SU-DHL-6 (cell line): Measurements from ENCODE around the gene SHFL.

ENCODE experiments used
- H2AFZ ChIP-seq: fragments of 200-600 bp; sonication (generic); 2 replicates; pipeline ENCODE4 v1.6.1; 2014; ENCODE audit warnings: low read depth, mild to moderate bottlenecking, moderate library complexity, mixed read lengths, antibody characterized with exemption, low read length; ENCODE audit not compliant: severe bottlenecking
- H3F3A ChIP-seq: fragments of 200-600 bp; shearing (Covaris generic); 2 replicates; pipeline ENCODE4 v1.6.0; 2016; ENCODE audit warnings: antibody characterized with exemption, mild to moderate bottlenecking; ENCODE audit not compliant: insufficient read depth
- H3K27ac ChIP-seq: fragments of 200-600 bp; sonication (generic); 2 replicates; pipeline ENCODE4 v1.5.1; 2016; ENCODE audit warnings: low read depth, mild to moderate bottlenecking, low read length, moderate library complexity, mixed read lengths
- H3K27me3 ChIP-seq: fragments of 200-600 bp; sonication (generic), shearing (Covaris generic); 2 replicates; pipeline ENCODE4 v1.6.0; 2014; ENCODE audit warnings: mild to moderate bottlenecking, low read length
- H3K36me3 ChIP-seq: fragments of 200-600 bp; sonication (generic); 2 replicates; pipeline ENCODE4 v1.6.1; 2014; ENCODE audit warnings: mild to moderate bottlenecking, low read length, mixed read lengths
- H3K4me2 ChIP-seq: fragments of 300-600, 200-600 bp; shearing (Covaris generic), sonication (generic); 2 replicates; pipeline ENCODE4 v1.6.0; 2014; ENCODE audit warnings: low read length, low read depth, mild to moderate bottlenecking; ENCODE audit not compliant: poor library complexity, severe bottlenecking
- H3K4me3 ChIP-seq: fragments of 200-600 bp; sonication (generic); 2 replicates; pipeline ENCODE4 v1.5.1; 2014; ENCODE audit warnings: antibody characterized with exemption, low read length, mild to moderate bottlenecking, mixed read lengths; ENCODE audit not compliant: insufficient read depth, poor library complexity, severe bottlenecking
- H3K79me2 ChIP-seq: fragments of 200-600 bp; sonication (generic); 2 replicates; pipeline ENCODE4 v1.6.1; 2014; ENCODE audit warnings: mild to moderate bottlenecking, low read length, moderate library complexity; ENCODE audit not compliant: insufficient read depth
- H3K9ac ChIP-seq: fragments of 200-600 bp; sonication (generic); 2 replicates; pipeline ENCODE4 v1.7.0; 2014; ENCODE audit warnings: mild to moderate bottlenecking, low read length
- H3K9me2 ChIP-seq: fragments of 200-600 bp; sonication (generic); replicated peaks from 2 replicates; pipeline ENCODE4 v1.6.1; 2014; ENCODE audit warnings: low read length; ENCODE audit not compliant: insufficient read depth
- H3K9me3 ChIP-seq: fragments of 200-600 bp; sonication (generic); 2 replicates; pipeline ENCODE4 v1.6.1; 2014; ENCODE audit warnings: low read length, mixed read lengths; ENCODE audit not compliant: insufficient read depth
- H4K20me1 ChIP-seq: fragments of 200-600 bp; sonication (generic); 2 replicates; pipeline ENCODE4 v1.6.1; 2014; ENCODE audit warnings: low read depth, mild to moderate bottlenecking, antibody characterized with exemption, low read length, moderate library complexity, mixed read lengths
- EZH2phosphoT487 ChIP-seq: fragments of 200-600 bp; sonication (generic), shearing (Covaris generic); conservative IDR thresholded peaks from 2 replicates; pipeline ENCODE4 v1.6.1; 2018; ENCODE audit warnings: mild to moderate bottlenecking, antibody characterized with exemption, low read length, moderate library complexity, mixed read lengths
- TF ChIP-seq, protein P1 (sequence below): fragments of 200-600 bp; sonication (generic); IDR thresholded peaks from one replicate; pipeline ENCODE4 v1.5.1; 2017; ENCODE audit warnings: antibody characterized with exemption, mild to moderate bottlenecking, low read length, moderate library complexity; ENCODE audit not compliant: insufficient read depth, poor library complexity, severe bottlenecking

The SHFL gene

DNA sequence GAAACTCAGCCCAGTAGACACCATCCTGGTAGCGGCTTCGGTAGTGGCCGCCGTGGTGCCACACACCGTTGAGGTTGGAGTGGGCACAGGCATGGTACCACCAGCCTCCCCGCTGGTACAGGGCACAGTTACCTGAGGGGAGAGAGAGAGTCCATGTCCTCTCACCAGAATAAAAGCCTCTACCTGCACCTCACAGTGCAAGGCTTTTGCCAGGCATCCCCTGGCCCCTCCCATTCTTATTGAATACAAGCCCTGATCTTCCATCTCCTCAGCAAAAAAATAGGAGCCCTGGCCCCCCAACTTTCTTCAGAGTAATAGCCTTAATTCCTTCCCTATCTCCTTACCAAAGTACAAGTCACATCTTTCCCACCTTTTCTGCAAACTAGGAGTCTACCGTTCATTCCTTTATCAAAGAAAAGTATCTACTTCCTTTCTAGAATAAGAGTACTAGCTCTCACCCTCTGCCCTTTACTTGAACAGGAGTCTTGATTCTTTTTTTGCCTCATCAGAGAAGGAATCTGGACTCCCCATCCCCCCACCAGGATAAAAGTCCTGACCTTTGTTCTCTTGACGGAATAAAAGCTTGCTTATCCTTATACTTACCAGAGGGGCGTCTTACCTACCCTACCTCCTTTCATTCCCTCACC, 6.7 kb downstream of the SHFL start:
- no peak for TF ChIP-seq EZH2phosphoT487
- TF ChIP-seq, protein P1, sequence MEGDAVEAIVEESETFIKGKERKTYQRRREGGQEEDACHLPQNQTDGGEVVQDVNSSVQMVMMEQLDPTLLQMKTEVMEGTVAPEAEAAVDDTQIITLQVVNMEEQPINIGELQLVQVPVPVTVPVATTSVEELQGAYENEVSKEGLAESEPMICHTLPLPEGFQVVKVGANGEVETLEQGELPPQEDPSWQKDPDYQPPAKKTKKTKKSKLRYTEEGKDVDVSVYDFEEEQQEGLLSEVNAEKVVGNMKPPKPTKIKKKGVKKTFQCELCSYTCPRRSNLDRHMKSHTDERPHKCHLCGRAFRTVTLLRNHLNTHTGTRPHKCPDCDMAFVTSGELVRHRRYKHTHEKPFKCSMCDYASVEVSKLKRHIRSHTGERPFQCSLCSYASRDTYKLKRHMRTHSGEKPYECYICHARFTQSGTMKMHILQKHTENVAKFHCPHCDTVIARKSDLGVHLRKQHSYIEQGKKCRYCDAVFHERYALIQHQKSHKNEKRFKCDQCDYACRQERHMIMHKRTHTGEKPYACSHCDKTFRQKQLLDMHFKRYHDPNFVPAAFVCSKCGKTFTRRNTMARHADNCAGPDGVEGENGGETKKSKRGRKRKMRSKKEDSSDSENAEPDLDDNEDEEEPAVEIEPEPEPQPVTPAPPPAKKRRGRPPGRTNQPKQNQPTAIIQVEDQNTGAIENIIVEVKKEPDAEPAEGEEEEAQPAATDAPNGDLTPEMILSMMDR: no peak

DNA sequence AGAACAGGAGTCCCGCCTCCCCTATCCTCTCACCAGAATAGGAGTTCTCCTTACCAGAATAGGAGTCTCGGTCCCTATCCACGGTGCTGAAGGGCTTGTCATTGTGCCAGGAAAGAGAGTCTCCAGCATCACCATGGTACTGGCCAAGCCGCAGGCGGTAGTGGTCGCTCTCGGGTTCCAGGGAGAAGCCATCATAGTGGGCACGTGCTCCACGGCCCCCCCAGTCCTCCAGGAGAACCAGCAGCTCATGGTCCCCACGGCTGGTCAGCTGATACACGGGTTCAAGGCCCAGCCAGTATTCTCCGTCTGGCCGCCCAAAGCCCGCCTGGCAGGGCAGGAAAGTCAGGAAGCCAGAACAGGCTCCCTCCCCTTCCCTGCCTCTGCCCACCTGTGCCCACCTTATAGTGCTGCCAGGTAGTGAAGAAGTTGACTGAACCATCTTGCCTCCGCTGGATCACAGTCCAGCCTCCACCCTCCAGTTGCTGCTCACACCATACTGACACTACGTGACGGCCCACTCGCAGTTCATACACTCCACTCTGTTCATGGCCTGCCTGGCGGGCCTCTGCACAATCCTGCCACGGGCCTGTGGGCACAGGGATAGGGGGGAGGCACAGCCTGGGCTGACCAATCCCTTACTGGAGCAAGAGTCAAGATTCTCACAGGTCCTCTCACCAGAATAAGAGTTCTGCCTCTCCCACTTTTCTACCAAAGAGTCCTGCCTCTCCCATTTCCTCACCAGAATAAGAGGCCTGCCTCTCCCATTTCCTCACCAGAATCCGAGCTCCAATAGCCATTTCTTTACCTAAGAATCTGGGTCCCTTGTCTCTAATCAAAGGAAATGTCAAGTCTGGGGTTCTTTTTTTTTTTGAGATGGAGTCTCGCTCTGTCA, 7.4 kb downstream of the SHFL start:
- Histone ChIP-seq H2AFZ (no peak overlapping the region), H3F3A (0 out of 2 replicates have a peak, but pooled peaks cover under 1% of the 10 kb centered on the region), H4K20me1 (no peaks in the 10 kb centered on the region), H3K9me3 (no peaks in the 10 kb centered on the region), H3K79me2 (no peaks in the 10 kb centered on the region), H3K4me3 (no peak overlapping the region), H3K27ac (no peak overlapping the region), H3K9ac (no peak overlapping the region), H3K27me3 (no peaks in the 10 kb centered on the region), H3K4me2 (no peak overlapping the region), H3K9me2 (no peaks in the 10 kb centered on the region), H3K36me3 (no peaks in the 10 kb centered on the region)
- TF ChIP-seq, protein P1: no peak
- no peak for TF ChIP-seq EZH2phosphoT487

More for the DNA sequence above, 6.7 kb downstream of the SHFL start:
- H3F3A ChIP-seq: 0 out of 2 replicates have a peak, but pooled peaks cover 3% of the 10 kb centered on the region
- H2AFZ ChIP-seq: no peak overlapping the region
- H3K36me3 ChIP-seq: no peaks in the 10 kb centered on the region
- H3K4me3 ChIP-seq: no peak overlapping the region
- H3K4me2 ChIP-seq: no peak overlapping the region
- H3K9ac ChIP-seq: no peak overlapping the region
- no peaks in the 10 kb centered on the region for H3K9me2 ChIP-seq
- no peaks in the 10 kb centered on the region for H3K27me3 ChIP-seq
- no peak overlapping the region for H3K27ac ChIP-seq
- no peaks in the 10 kb centered on the region for H3K79me2 ChIP-seq
- no peaks in the 10 kb centered on the region for H3K9me3 ChIP-seq
- H4K20me1 ChIP-seq: no peaks in the 10 kb centered on the region

- Histone ChIP-seq H3K79me2 (no peaks in the 10 kb centered on the region), H4K20me1 (no peaks in the 10 kb centered on the region), H3K27ac (no peak overlapping the region), H3K9ac (no peak overlapping the region), H3K4me2 (peak overlapping the region; percentile 47), H3K9me2 (no peaks in the 10 kb centered on the region), H3K9me3 (no peaks in the 10 kb centered on the region), H3F3A (no peaks in the 10 kb centered on the region), H3K36me3 (no peaks in the 10 kb centered on the region), H3K4me3 (no peak overlapping the region), H3K27me3 (no peaks in the 10 kb centered on the region), H2AFZ (no peak overlapping the region)
- TF ChIP-seq, protein P1: no peak
- TF ChIP-seq EZH2phosphoT487: no peak
Observed at GRCh38 chr19:10095622-10095947, 9.5 kb downstream of the SHFL start.
